WTC11 (cell line): ENCODE measurements around the gene SDCCAG8. TPM values are rescaled to one million over a fixed set of nuclear protein-coding genes. Genes with fewer than 3 reads are reported as not detected.
A peak's percentile ranks its signal among the peaks of the same experiment; 100 is the strongest.

Experiments used
- ATAC-seq: fragments of 200-7000 bp; cut with Tn5 transposase; 2 replicates; pipeline ENCODE4 v1.10.0; 2021; ENCODE audit warnings: mild to moderate bottlenecking, moderate library complexity
- CTCF ChIA-PET: fragments of 300-600 bp; sonication (Branson Sonifier 250); formaldehyde crosslinking; loops from one replicate; lab custom pipeline; 2021; ENCODE audit warnings: antibody characterized with exemption; lab: Charles Lee
- POLR2A ChIA-PET: fragments of 350-600 bp; sonication (Branson Sonifier 250); formaldehyde crosslinking; loops from one replicate; lab custom pipeline; 2021; ENCODE audit warnings: antibody characterized with exemption; lab: Charles Lee
- DNase-seq: peaks from one replicate; pipeline ENCODE4 v3.0.0; 2021; ENCODE audit warnings: low spot score
- H3K27ac Mint-ChIP-seq: 2 replicates; pipeline ENCODE4 v1.8.0; 2021; ENCODE audit warnings: mixed read lengths
- H3K27me3 Mint-ChIP-seq: 2 replicates; pipeline ENCODE4 v1.8.0; 2021; ENCODE audit warnings: low read depth, mild to moderate bottlenecking, moderate library complexity, mixed read lengths
- H3K36me3 Mint-ChIP-seq: 2 replicates; pipeline ENCODE4 v1.8.0; 2021; ENCODE audit warnings: mixed read lengths
- H3K4me1 Mint-ChIP-seq: 2 replicates; pipeline ENCODE4 v1.8.0; 2022; ENCODE audit warnings: mixed read lengths
- H3K4me3 Mint-ChIP-seq: 2 replicates; pipeline ENCODE4 v1.8.0; 2021; ENCODE audit warnings: mild to moderate bottlenecking, moderate library complexity, mixed read lengths
- H3K9me3 Mint-ChIP-seq: 2 replicates; pipeline ENCODE4 v1.8.0; 2021; ENCODE audit warnings: mixed read lengths
- CBFB ChIP-seq: sonication (generic); formaldehyde crosslinking; IDR thresholded peaks from 2 replicates; pipeline ENCODE4 v1.8.1; 2022; ENCODE audit warnings: mild to moderate bottlenecking, low read depth, missing genetic modification reagents
- CREM ChIP-seq: sonication (generic); formaldehyde crosslinking; IDR thresholded peaks from 2 replicates; pipeline ENCODE4 v1.8.1; 2022; ENCODE audit warnings: mild to moderate bottlenecking, missing genetic modification reagents, moderate library complexity
- CTCF ChIP-seq: fragments of 200-600 bp; IDR thresholded peaks from 2 replicates; pipeline ENCODE4 v1.8.0; 2022; ENCODE audit warnings: antibody characterized with exemption
- GRHL2 ChIP-seq: fragments of 250-450 bp; sonication (Bioruptor Pico); IDR thresholded peaks from 2 replicates; pipeline ENCODE4 v1.8.0; 2022; ENCODE audit warnings: mild to moderate bottlenecking, moderate library complexity; ENCODE audit not compliant: insufficient replicate concordance, severe bottlenecking
- IRF1 ChIP-seq: sonication (generic); formaldehyde crosslinking; IDR thresholded peaks from 2 replicates; pipeline ENCODE4 v1.8.0; 2023; ENCODE audit warnings: missing genetic modification reagents
- IRF2 ChIP-seq: sonication (generic); formaldehyde crosslinking; IDR thresholded peaks from 2 replicates; pipeline ENCODE4 v1.8.0; 2022; ENCODE audit warnings: low read depth, missing genetic modification reagents, borderline replicate concordance
- MAX ChIP-seq: sonication (generic); formaldehyde crosslinking; IDR thresholded peaks from 2 replicates; pipeline ENCODE4 v1.8.0; 2022; ENCODE audit warnings: mild to moderate bottlenecking, missing genetic modification reagents
- MXD4 ChIP-seq: fragments of 250-450 bp; sonication (Bioruptor Pico); IDR thresholded peaks from 2 replicates; pipeline ENCODE4 v1.8.0; 2021; ENCODE audit warnings: mild to moderate bottlenecking, moderate library complexity, borderline replicate concordance
- PRRX2 ChIP-seq: fragments of 250-450 bp; sonication (Bioruptor Pico); IDR thresholded peaks from 2 replicates; pipeline ENCODE4 v1.8.0; 2021; ENCODE audit warnings: mild to moderate bottlenecking
- SMAD3 ChIP-seq: sonication (generic); formaldehyde crosslinking; IDR thresholded peaks from 2 replicates; pipeline ENCODE4 v1.8.0; 2022; ENCODE audit warnings: missing genetic modification reagents, mild to moderate bottlenecking, borderline replicate concordance
- STAT6 ChIP-seq: sonication (generic); formaldehyde crosslinking; conservative IDR thresholded peaks from 2 replicates; pipeline ENCODE4 v1.8.1; 2023; ENCODE audit warnings: mild to moderate bottlenecking, low read depth, missing genetic modification reagents, moderate library complexity
- ZNF138 ChIP-seq: sonication (generic); formaldehyde crosslinking; conservative IDR thresholded peaks from 2 replicates; pipeline ENCODE4 v1.8.1; 2022; ENCODE audit warnings: mild to moderate bottlenecking, moderate library complexity, missing genetic modification reagents
- ZNF263 ChIP-seq: sonication (generic); formaldehyde crosslinking; IDR thresholded peaks from 2 replicates; pipeline ENCODE4 v1.8.1; 2022; ENCODE audit warnings: low read depth, mild to moderate bottlenecking, moderate library complexity, missing genetic modification reagents
- ZNF317 ChIP-seq: sonication (generic); formaldehyde crosslinking; IDR thresholded peaks from 2 replicates; pipeline ENCODE4 v1.8.1; 2023; ENCODE audit warnings: low read depth, mild to moderate bottlenecking, moderate library complexity, missing genetic modification reagents, borderline replicate concordance
- ZNF532 ChIP-seq: fragments of 250-450 bp; sonication (Bioruptor Pico); IDR thresholded peaks from 2 replicates; pipeline ENCODE4 v1.9.0; 2021; ENCODE audit warnings: mild to moderate bottlenecking, borderline replicate concordance
- total RNA-seq: library from RNA; stranded (reverse); gene quantifications from 3 replicates; pipeline ENCODE4 v1.2.3, GENCODE V29; 2021

Gene SDCCAG8
- total RNA-seq, 1 experiment from 2014 or later: 44.3 TPM

- no peak for ATAC-seq
- H3K27me3 Mint-ChIP-seq: no peaks in the 10 kb centered on the region
- H3K27ac Mint-ChIP-seq: peak overlapping the region; percentile 2
- H3K4me1 Mint-ChIP-seq: peaks cover 36% of the 10 kb centered on the region
- H3K9me3 Mint-ChIP-seq: no peaks in the 10 kb centered on the region
- ChIA-PET POLR2A (no interaction called here), CTCF (interaction anchor here (0.7 to 1.1 kb wide), 3 partner anchors 26 to 70 kb away, joined by 3 read pairs; no protein-coding TSS in a partner anchor)
- DNase-seq: no peak
- no peaks in the 10 kb centered on the region for H3K36me3 Mint-ChIP-seq
- TF ChIP-seq ZNF317 (CRISPR knock-in tag) (no peak), PRRX2 (CRISPR knock-in tag) (no peak), MAX (no peak), ZNF263 (CRISPR knock-in tag) (no peak), MXD4 (CRISPR knock-in tag) (no peak), SMAD3 (CRISPR knock-in tag) (no peak), ZNF138 (CRISPR knock-in tag) (no peak), IRF1 (CRISPR knock-in tag) (no peak), GRHL2 (CRISPR knock-in tag) (no peak), IRF2 (CRISPR knock-in tag) (no peak), CBFB (no peak), ZNF532 (no peak), STAT6 (CRISPR knock-in tag) (no peak), CTCF (no peak), CREM (CRISPR knock-in tag) (no peak)
- no peak overlapping the region for H3K4me3 Mint-ChIP-seq
Measured at GRCh38 chr1:243414152-243414494, 158.3 kb downstream of the SDCCAG8 start.
